ENCODE results near the gene KCNA3.

The KCNA3 gene

DNA sequence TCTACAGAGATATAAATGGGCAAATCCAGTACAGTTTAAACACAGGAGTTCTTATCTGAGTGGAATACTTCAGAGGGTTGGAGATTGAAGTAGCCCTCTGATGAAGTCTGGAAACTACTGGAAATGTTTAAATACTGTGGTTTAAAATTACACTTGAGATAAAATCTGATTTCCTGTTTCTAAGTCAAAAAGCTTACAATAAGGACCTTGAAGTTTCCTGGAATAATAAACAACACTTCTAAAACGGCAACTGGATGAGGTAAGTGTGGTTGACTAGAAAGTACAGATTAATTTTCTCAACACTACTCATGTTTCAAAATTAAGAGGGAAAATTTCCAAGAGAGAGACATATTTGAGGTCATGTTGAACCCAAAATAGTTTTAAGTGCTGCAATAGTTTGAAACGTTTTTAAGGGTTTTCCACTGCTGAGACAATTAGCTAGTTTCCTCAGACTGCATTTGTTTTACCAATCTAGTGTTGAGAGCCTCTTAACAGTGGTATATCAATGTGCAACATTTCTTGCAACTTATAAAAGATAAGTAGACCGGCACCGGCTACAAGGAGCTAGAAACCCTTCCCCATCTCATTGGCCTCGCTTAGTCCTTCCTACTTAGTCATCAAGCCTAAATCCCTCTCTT is 27.4 kb downstream of the KCNA3 start (continued):
- TF ChIP-seq ZNF37A (tag by site-specific recombination; IDR thresholded peaks at IDR 0.05): no peak
- no peak for TF ChIP-seq ZNF404 (tag by site-specific recombination; IDR thresholded peaks at IDR 0.05)
- TF ChIP-seq, protein P1, sequence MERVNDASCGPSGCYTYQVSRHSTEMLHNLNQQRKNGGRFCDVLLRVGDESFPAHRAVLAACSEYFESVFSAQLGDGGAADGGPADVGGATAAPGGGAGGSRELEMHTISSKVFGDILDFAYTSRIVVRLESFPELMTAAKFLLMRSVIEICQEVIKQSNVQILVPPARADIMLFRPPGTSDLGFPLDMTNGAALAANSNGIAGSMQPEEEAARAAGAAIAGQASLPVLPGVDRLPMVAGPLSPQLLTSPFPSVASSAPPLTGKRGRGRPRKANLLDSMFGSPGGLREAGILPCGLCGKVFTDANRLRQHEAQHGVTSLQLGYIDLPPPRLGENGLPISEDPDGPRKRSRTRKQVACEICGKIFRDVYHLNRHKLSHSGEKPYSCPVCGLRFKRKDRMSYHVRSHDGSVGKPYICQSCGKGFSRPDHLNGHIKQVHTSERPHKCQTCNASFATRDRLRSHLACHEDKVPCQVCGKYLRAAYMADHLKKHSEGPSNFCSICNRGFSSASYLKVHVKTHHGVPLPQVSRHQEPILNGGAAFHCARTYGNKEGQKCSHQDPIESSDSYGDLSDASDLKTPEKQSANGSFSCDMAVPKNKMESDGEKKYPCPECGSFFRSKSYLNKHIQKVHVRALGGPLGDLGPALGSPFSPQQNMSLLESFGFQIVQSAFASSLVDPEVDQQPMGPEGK (tag by site-specific recombination; IDR thresholded peaks at IDR 0.05): peak; percentile 37; the same call in 1 of the 2 replicates
- TF ChIP-seq, protein P2, sequence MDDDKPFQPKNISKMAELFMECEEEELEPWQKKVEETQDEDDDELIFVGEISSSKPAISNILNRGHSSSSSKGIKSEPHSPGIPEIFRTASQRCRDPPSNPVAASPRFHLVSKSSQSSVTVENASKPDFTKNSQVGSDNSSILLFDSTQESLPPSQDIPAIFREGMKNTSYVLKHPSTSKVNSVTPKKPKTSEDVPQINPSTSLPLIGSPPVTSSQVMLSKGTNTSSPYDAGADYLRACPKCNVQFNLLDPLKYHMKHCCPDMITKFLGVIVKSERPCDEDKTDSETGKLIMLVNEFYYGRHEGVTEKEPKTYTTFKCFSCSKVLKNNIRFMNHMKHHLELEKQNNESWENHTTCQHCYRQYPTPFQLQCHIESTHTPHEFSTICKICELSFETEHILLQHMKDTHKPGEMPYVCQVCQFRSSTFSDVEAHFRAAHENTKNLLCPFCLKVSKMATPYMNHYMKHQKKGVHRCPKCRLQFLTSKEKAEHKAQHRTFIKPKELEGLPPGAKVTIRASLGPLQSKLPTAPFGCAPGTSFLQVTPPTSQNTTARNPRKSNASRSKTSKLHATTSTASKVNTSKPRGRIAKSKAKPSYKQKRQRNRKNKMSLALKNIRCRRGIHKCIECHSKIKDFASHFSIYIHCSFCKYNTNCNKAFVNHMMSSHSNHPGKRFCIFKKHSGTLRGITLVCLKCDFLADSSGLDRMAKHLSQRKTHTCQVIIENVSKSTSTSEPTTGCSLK (tag by site-specific recombination; IDR thresholded peaks at IDR 0.05): no peak
- TF ChIP-seq ZNF776 (tag by site-specific recombination; IDR thresholded peaks at IDR 0.05; ENCODE audit: borderline replicate concordance): no peak
- TF ChIP-seq ZNF266 (tag by site-specific recombination; IDR thresholded peaks at IDR 0.05; ENCODE audit: low read depth): no peak
- TF ChIP-seq ZNF610 (tag by site-specific recombination; IDR thresholded peaks at IDR 0.05; ENCODE audit: borderline replicate concordance): no peak
- no peak for TF ChIP-seq ZNF571 (tag by site-specific recombination; IDR thresholded peaks at IDR 0.05)
- no peak for TF ChIP-seq ZNF121 (tag by site-specific recombination; IDR thresholded peaks at IDR 0.05)
- peak; percentile 97 for TF ChIP-seq TCF7L2 (IDR thresholded peaks at IDR 0.05; ENCODE audit: borderline replicate concordance, low read depth, low read length)
- TF ChIP-seq ZNF184 (tag by site-specific recombination; IDR thresholded peaks at IDR 0.05): peak; percentile 89
- TF ChIP-seq, protein P3, sequence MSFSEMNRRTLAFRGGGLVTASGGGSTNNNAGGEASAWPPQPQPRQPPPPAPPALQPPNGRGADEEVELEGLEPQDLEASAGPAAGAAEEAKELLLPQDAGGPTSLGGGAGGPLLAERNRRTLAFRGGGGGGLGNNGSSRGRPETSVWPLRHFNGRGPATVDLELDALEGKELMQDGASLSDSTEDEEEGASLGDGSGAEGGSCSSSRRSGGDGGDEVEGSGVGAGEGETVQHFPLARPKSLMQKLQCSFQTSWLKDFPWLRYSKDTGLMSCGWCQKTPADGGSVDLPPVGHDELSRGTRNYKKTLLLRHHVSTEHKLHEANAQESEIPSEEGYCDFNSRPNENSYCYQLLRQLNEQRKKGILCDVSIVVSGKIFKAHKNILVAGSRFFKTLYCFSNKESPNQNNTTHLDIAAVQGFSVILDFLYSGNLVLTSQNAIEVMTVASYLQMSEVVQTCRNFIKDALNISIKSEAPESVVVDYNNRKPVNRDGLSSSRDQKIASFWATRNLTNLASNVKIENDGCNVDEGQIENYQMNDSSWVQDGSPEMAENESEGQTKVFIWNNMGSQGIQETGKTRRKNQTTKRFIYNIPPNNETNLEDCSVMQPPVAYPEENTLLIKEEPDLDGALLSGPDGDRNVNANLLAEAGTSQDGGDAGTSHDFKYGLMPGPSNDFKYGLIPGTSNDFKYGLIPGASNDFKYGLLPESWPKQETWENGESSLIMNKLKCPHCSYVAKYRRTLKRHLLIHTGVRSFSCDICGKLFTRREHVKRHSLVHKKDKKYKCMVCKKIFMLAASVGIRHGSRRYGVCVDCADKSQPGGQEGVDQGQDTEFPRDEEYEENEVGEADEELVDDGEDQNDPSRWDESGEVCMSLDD (tag by site-specific recombination; IDR thresholded peaks at IDR 0.05): no peak
- 0 out of 2 replicates have a peak, but pooled peaks have one; percentile 12 for TF ChIP-seq ZNF221 (tag by site-specific recombination; IDR thresholded peaks at IDR 0.05; ENCODE audit: borderline replicate concordance)
- TF ChIP-seq, protein P4, sequence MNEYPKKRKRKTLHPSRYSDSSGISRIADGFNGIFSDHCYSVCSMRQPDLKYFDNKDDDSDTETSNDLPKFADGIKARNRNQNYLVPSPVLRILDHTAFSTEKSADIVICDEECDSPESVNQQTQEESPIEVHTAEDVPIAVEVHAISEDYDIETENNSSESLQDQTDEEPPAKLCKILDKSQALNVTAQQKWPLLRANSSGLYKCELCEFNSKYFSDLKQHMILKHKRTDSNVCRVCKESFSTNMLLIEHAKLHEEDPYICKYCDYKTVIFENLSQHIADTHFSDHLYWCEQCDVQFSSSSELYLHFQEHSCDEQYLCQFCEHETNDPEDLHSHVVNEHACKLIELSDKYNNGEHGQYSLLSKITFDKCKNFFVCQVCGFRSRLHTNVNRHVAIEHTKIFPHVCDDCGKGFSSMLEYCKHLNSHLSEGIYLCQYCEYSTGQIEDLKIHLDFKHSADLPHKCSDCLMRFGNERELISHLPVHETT (tag by site-specific recombination; IDR thresholded peaks at IDR 0.05): peak; percentile 95
- TF ChIP-seq ZNF514 (tag by site-specific recombination; IDR thresholded peaks at IDR 0.05): no peak
- no peak for TF ChIP-seq KLF9 (tag by site-specific recombination; IDR thresholded peaks at IDR 0.05; ENCODE audit: low read depth)
- peak; percentile 87 for TF ChIP-seq KLF8 (tag by site-specific recombination; IDR thresholded peaks at IDR 0.05)
- TF ChIP-seq ZNF292 (tag by site-specific recombination; IDR thresholded peaks at IDR 0.05; ENCODE audit: borderline replicate concordance, low read depth): no peak
- 0 out of 2 replicates have a peak, but pooled peaks have one; percentile 63 for TF ChIP-seq ZNF2 (tag by site-specific recombination; IDR thresholded peaks at IDR 0.05)
- no peak for TF ChIP-seq ZNF416 (tag by site-specific recombination; IDR thresholded peaks at IDR 0.05)
- TF ChIP-seq, protein P5, sequence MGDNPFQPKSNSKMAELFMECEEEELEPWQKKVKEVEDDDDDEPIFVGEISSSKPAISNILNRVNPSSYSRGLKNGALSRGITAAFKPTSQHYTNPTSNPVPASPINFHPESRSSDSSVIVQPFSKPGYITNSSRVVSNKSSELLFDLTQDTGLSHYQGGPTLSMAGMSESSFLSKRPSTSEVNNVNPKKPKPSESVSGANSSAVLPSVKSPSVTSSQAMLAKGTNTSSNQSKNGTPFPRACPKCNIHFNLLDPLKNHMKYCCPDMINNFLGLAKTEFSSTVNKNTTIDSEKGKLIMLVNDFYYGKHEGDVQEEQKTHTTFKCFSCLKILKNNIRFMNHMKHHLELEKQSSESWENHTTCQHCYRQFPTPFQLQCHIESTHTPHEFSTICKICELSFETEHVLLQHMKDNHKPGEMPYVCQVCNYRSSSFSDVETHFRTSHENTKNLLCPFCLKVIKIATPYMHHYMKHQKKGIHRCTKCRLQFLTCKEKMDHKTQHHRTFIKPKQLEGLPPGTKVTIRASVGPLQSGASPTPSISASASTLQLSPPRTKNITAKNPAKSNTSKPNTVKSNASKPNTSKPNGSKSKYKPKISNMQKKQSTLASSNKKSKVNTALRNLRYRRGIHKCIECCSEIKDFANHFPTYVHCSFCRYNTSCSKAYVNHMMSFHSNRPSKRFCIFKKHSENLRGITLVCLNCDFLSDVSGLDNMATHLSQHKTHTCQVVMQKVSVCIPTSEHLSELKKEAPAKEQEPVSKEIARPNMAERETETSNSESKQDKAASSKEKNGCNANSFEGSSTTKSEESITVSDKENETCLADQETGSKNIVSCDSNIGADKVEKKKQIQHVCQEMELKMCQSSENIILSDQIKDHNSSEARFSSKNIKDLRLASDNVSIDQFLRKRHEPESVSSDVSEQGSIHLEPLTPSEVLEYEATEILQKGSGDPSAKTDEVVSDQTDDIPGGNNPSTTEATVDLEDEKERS (tag by site-specific recombination; IDR thresholded peaks at IDR 0.05): no peak
- peak; percentile 42 for TF ChIP-seq SP2 (tag by site-specific recombination; IDR thresholded peaks at IDR 0.05)
- no peak for TF ChIP-seq ZNF211 (tag by site-specific recombination; IDR thresholded peaks at IDR 0.05; ENCODE audit: low read depth)
- TF ChIP-seq, protein P6, sequence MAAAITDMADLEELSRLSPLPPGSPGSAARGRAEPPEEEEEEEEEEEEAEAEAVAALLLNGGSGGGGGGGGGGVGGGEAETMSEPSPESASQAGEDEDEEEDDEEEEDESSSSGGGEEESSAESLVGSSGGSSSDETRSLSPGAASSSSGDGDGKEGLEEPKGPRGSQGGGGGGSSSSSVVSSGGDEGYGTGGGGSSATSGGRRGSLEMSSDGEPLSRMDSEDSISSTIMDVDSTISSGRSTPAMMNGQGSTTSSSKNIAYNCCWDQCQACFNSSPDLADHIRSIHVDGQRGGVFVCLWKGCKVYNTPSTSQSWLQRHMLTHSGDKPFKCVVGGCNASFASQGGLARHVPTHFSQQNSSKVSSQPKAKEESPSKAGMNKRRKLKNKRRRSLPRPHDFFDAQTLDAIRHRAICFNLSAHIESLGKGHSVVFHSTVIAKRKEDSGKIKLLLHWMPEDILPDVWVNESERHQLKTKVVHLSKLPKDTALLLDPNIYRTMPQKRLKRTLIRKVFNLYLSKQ (tag by site-specific recombination; IDR thresholded peaks at IDR 0.05; ENCODE audit: borderline replicate concordance): no peak
- no peak for TF ChIP-seq ZNF670 (tag by site-specific recombination; IDR thresholded peaks at IDR 0.05; ENCODE audit: low read depth)
- no peak for TF ChIP-seq ZNF792 (tag by site-specific recombination; IDR thresholded peaks at IDR 0.05)
- no peak for TF ChIP-seq HOXC10 (CRISPR knock-in tag; IDR thresholded peaks at IDR 0.05)
